ENCODE data around the gene OR13J1. TPM values are rescaled to one million over a fixed set of nuclear protein-coding genes. Genes with fewer than 3 reads are reported as not detected.
A peak's percentile ranks its signal among the peaks of the same experiment; 100 is the strongest.

Gene OR13J1
- total and polyA plus RNA-seq, 11 donors = not detected

DNA sequence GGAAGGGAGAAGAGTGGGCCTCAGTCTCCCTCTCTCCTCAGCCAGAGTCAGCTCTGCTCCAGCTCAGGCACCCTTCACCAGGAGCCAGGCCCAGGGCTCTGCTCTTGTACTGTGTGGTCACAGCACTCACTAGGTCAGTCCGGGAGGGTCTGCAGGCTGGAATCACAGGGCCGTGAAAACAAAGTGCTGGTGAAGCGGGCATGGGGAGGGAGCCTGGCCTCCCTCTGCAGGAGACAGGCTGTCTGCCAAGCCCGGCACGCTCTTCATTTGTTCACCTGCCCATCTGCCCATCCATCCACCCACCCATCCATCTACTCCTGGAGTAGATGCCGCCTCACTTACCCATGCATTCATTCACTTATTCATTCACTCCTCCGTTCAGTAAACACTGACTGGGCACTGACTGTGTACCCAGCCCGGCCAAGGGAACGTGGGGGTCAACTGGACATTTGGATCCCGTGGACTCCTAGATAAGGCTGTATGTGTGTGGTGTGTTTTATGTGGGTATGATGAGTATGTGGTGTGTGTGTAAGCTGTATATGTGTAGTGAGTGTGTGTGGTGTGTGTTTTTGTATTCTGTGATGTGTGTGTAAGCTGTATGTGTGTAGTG, 42.7 kb upstream of the OR13J1 start:
- Histone ChIP-seq H3K36me3 (no peaks in the 10 kb centered on the region), H3K9me3 (no peaks in the 10 kb centered on the region), H3K27ac (peak overlapping the region; percentile 47 to 98 (median 94)), H3K4me3 (peak overlapping the region in 11 of 12 donors; percentile 2 to 59 (median 52)), H3K27me3 (no peaks in the 10 kb centered on the region), H3K4me1 (peaks cover 10 to 91% (median 62%) of the 10 kb centered on the region in 12 donors)
- TF ChIP-seq, protein P1, sequence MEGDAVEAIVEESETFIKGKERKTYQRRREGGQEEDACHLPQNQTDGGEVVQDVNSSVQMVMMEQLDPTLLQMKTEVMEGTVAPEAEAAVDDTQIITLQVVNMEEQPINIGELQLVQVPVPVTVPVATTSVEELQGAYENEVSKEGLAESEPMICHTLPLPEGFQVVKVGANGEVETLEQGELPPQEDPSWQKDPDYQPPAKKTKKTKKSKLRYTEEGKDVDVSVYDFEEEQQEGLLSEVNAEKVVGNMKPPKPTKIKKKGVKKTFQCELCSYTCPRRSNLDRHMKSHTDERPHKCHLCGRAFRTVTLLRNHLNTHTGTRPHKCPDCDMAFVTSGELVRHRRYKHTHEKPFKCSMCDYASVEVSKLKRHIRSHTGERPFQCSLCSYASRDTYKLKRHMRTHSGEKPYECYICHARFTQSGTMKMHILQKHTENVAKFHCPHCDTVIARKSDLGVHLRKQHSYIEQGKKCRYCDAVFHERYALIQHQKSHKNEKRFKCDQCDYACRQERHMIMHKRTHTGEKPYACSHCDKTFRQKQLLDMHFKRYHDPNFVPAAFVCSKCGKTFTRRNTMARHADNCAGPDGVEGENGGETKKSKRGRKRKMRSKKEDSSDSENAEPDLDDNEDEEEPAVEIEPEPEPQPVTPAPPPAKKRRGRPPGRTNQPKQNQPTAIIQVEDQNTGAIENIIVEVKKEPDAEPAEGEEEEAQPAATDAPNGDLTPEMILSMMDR (IDR thresholded peaks at IDR 0.05) = no peak
- no peak for TF ChIP-seq POLR2A (IDR thresholded peaks at IDR 0.05)
- intact Hi-C loops (cut with DNase I) = no loop called here
- DNase-seq (no peak), ATAC-seq (no peak)
- WGBS, 4 donors = 54 to 70% (median 61%) methylated on average over 10 of the region's 10 CpGs

GRCh38 chr9:35911690-35912089, 41.5 kb upstream of the OR13J1 start:
- peak in 1 of 2 donors; percentile 42 for TF ChIP-seq POLR2A (IDR thresholded peaks at IDR 0.05)
- TF ChIP-seq, protein P1 (IDR thresholded peaks at IDR 0.05) = no peak
- intact Hi-C loops (cut with DNase I) = no loop called here
- Histone ChIP-seq H3K27me3 (no peaks in the 10 kb centered on the region), H3K4me1 (peaks cover 10 to 91% (median 67%) of the 10 kb centered on the region in 12 donors), H3K9me3 (no peaks in the 10 kb centered on the region), H3K36me3 (no peaks in the 10 kb centered on the region), H3K27ac (peak overlapping the region; percentile 47 to 98 (median 94)), H3K4me3 (peak overlapping the region in 11 of 12 donors; percentile 2 to 59 (median 52))
- ATAC-seq (no peak), DNase-seq (peak in 4 of 5 donors; percentile 15 to 56 (median 36))
- 58 to 76% (median 63%) methylated on average over 10 of the region's 10 CpGs for WGBS, 4 donors

- ATAC-seq = no peak
- H3K9me3 ChIP-seq = no peaks in the 10 kb centered on the region
- TF ChIP-seq, protein P1 (IDR thresholded peaks at IDR 0.05) = peak; percentile 34 to 62 (median 48)
- TF ChIP-seq POLR2A (IDR thresholded peaks at IDR 0.05) = peak in 1 of 2 donors; percentile 62
- intact Hi-C loops (cut with DNase I) = no loop called here
- H3K27ac ChIP-seq = peak overlapping the region; percentile 87 to 98 (median 95)
- peak overlapping the region; percentile 9 to 59 (median 50) for H3K4me3 ChIP-seq
- peaks cover 10 to 92% (median 72%) of the 10 kb centered on the region in 12 donors for H3K4me1 ChIP-seq
- peak in 3 of 5 donors; percentile 30 to 48 (median 45) for DNase-seq
- H3K27me3 ChIP-seq = no peaks in the 10 kb centered on the region
- no peaks in the 10 kb centered on the region for H3K36me3 ChIP-seq
- 50 to 65% (median 57%) methylated on average over 10 to 14 of the region's 14 CpGs for WGBS, 4 donors
Measured at GRCh38 chr9:35910613-35911359, 40.6 kb upstream of the OR13J1 start.

All from heart left ventricle (tissue), 16 donors.